ENCODE measurements around the gene SOX11. TPM values are rescaled to one million over a fixed set of nuclear protein-coding genes. Genes with fewer than 3 reads are reported as not detected.
"Not testable (repeated sequence)": the region's sequence is repeated elsewhere in the genome, so short reads cannot be mapped to it uniquely, and the experiment has no call there.

The SOX11 gene
- total RNA-seq (2014; rRNA removed; shearing (Covaris generic)): 6.8 and 7.7 TPM in 2 replicates
- total RNA-seq (2022): 13.0 and 14.8 TPM in 2 replicates
- percentile 91 among the genes with signal in this experiment for Bru-seq, nascent RNA
- percentile 74 among the genes with signal in this experiment for BruChase-seq, experiment 1, labeled RNA remaining after a 6-hour chase
- BruChase-seq, experiment 2, labeled RNA remaining after a 2-hour chase: percentile 81 among the genes with signal in this experiment
- long read RNA-seq, full-length matches to known transcripts: 9 of 9 reads
- long read RNA-seq, partial matches to known transcripts: 0 of 9 reads
- long read RNA-seq, other reads (novel, unspliced or antisense): 0 of 9 reads

DNA sequence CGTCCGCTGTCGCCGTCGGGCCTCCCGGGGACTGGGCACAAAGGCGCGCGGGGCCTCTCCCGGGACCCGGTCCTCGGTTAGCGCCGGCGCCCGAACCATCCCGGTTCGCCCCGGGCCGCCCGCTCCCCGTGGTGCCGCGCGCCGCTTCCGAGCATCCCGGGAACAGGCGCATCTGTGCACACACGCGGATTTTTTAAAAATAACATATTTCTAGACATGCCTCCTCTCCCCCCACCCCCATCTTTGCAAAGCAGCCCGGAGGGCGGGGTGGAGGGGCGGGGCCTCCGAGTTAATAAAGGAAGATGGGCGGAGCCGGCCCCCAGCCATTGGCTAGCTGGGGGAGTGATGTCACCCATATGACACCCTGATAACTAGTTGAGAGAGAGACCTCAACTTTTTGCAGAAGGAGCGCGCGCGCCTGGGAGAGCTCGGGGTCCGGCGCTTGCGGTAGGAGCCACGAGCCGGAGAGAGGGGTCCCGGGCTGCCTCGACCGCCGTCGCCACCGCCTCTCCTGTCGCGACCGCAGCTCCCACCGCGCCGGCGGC lies at the start of gene SOX11:
SOX11 (plus strand) TSS at position 400 of the 545 bp plus-strand sequence. CDS start 338 bp downstream, outside the sequence.
- BruUV-seq (replicated peaks): no TSS peak
- no peak within 1 kb of the TSS for H2AFZ ChIP-seq (ENCODE audit: low read length)
- peaks cover 15% of the 10 kb centered on the region; the same call in 1 of the 2 replicates for H3K79me2 ChIP-seq (ENCODE audit: insufficient read depth, low read depth, low read length)
- peak within 1 kb of the TSS; percentile 66 for H3K4me3 ChIP-seq (ENCODE audit: low read depth, low read length, poor library complexity, severe bottlenecking)
- H3K9me2 ChIP-seq (ENCODE audit: insufficient read depth, low read length): no peaks in the 10 kb centered on the region
- H3K36me3 ChIP-seq (ENCODE audit: insufficient read depth, low read length): no peaks in the 10 kb centered on the region
- intact Hi-C loops (cut with micrococcal nuclease; ENCODE audit: unreplicated experiment): no loop called here
- no peaks in the 10 kb centered on the region for H3K9me3 ChIP-seq (ENCODE audit: low read length)
- H3K4me2 ChIP-seq (ENCODE audit: low read length): peak within 1 kb of the TSS; percentile 30; the same call in 1 of the 2 replicates
- CTCF ChIA-PET (ENCODE audit: unreplicated experiment): no interaction called here
- no peak within 1 kb of the TSS for H3K27ac ChIP-seq (ENCODE audit: low read depth, low read length, poor library complexity, severe bottlenecking)
- H4K20me1 ChIP-seq (ENCODE audit: insufficient read depth, low read length): no peaks in the 10 kb centered on the region
- peaks cover 11% of the 10 kb centered on the region for H3K4me1 ChIP-seq (ENCODE audit: insufficient read depth, low read length, poor library complexity, severe bottlenecking)
- POLR2A ChIA-PET: no interaction called here
- peak; percentile 85 for DNase-seq (ENCODE audit: low spot score)
- no peak for TF ChIP-seq EZH2phosphoT487 (IDR thresholded peaks at IDR 0.05; ENCODE audit: borderline replicate concordance, low read depth, low read length)
- TF ChIP-seq, protein P1, sequence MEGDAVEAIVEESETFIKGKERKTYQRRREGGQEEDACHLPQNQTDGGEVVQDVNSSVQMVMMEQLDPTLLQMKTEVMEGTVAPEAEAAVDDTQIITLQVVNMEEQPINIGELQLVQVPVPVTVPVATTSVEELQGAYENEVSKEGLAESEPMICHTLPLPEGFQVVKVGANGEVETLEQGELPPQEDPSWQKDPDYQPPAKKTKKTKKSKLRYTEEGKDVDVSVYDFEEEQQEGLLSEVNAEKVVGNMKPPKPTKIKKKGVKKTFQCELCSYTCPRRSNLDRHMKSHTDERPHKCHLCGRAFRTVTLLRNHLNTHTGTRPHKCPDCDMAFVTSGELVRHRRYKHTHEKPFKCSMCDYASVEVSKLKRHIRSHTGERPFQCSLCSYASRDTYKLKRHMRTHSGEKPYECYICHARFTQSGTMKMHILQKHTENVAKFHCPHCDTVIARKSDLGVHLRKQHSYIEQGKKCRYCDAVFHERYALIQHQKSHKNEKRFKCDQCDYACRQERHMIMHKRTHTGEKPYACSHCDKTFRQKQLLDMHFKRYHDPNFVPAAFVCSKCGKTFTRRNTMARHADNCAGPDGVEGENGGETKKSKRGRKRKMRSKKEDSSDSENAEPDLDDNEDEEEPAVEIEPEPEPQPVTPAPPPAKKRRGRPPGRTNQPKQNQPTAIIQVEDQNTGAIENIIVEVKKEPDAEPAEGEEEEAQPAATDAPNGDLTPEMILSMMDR (conservative IDR thresholded peaks at IDR 0.05; ENCODE audit: low read length): no peak

DNA sequence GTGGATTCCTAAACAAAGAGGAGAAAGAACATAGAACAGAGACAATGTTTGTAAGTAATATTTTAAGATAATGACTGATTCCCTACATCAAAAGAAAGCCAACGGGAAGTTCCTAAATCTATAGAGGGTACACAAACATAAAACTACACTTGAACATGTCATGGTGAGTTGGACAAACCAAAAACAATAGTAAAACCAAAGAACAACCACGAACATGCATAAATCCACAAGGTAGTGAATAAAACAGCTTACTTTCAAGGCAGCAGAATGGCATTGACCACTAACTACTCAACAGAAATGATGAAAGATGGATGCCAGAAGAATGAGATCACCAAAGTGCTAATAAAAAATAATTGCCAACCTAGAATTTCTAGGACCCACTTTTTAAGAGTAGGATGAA lies 39.5 kb upstream of the SOX11 start:
- H3K9me2 ChIP-seq (ENCODE audit: insufficient read depth, low read length); H4K20me1 ChIP-seq (ENCODE audit: insufficient read depth, low read length); BruUV-seq (replicated peaks); H3K4me2 ChIP-seq (ENCODE audit: low read length); H3K9me3 ChIP-seq (ENCODE audit: low read length); H3K4me3 ChIP-seq (ENCODE audit: low read depth, low read length, poor library complexity, severe bottlenecking); CTCF ChIA-PET (ENCODE audit: unreplicated experiment); H3K79me2 ChIP-seq (ENCODE audit: insufficient read depth, low read depth, low read length); intact Hi-C loops (cut with micrococcal nuclease; ENCODE audit: unreplicated experiment); POLR2A ChIA-PET; H3K4me1 ChIP-seq (ENCODE audit: insufficient read depth, low read length, poor library complexity, severe bottlenecking); H2AFZ ChIP-seq (ENCODE audit: low read length); H3K36me3 ChIP-seq (ENCODE audit: insufficient read depth, low read length); H3K27ac ChIP-seq (ENCODE audit: low read depth, low read length, poor library complexity, severe bottlenecking); DNase-seq (ENCODE audit: low spot score): not testable (repeated sequence)

DNA sequence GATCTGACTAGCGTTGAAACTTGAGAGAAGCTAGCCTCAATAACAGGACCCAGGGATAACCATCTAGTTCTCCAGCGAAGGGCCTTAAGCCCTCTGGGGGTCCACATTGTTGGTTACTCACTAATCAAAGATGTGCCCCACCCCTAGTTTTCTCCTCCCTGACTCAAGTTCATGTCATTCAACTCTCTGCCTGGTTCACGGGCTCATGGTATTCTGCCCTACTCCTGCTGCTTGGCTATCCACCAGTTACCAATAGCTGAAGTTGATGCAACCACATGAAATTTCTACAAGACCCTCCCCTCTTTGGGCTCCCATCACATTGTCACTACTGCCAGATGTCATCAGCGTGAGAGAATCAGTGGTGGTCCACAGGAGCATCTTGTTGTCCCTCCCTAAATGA lies 38.4 kb upstream of the SOX11 start:
- H3K4me1 ChIP-seq (ENCODE audit: insufficient read depth, low read length, poor library complexity, severe bottlenecking); H3K36me3 ChIP-seq (ENCODE audit: insufficient read depth, low read length); BruUV-seq (replicated peaks); H3K79me2 ChIP-seq (ENCODE audit: insufficient read depth, low read depth, low read length); H4K20me1 ChIP-seq (ENCODE audit: insufficient read depth, low read length); H3K9me3 ChIP-seq (ENCODE audit: low read length); H3K4me2 ChIP-seq (ENCODE audit: low read length); DNase-seq (ENCODE audit: low spot score); H3K27ac ChIP-seq (ENCODE audit: low read depth, low read length, poor library complexity, severe bottlenecking); H3K4me3 ChIP-seq (ENCODE audit: low read depth, low read length, poor library complexity, severe bottlenecking); CTCF ChIA-PET (ENCODE audit: unreplicated experiment); H2AFZ ChIP-seq (ENCODE audit: low read length); intact Hi-C loops (cut with micrococcal nuclease; ENCODE audit: unreplicated experiment); POLR2A ChIA-PET; H3K9me2 ChIP-seq (ENCODE audit: insufficient read depth, low read length): not testable (repeated sequence)
